ELR (cell line): ENCODE results near the gene KIRREL3.

Experiments used
- DNase-seq: peaks from one replicate; pipeline ENCODE4 v3.0.0-alpha.2; 2015; ENCODE audit warnings: low read depth

The KIRREL3 gene

DNA sequence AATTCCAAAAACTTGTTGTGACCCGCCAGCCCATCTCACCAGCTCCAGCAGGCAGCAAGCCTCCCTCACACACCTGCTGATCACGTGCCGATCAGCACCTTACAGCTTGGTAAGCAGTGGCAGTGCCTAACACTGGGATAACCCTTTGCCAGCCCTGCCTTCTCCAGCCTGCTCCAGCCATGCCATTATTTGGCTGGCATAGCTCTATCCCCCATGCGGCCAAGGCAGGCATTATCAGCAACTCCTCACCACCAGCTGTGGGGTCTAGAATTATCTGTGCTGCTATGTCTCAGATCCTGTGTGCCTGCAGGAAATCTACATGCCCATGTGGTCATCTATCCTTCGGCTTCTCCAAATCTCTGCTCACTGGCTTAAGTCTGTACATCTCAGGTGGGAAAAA, 430.1 kb downstream of the KIRREL3 start:
- DNase-seq = no peak

- no peak for DNase-seq
These were observed 433.2 kb downstream of the KIRREL3 start for GRCh38 chr11:126567419-126567818.

DNA sequence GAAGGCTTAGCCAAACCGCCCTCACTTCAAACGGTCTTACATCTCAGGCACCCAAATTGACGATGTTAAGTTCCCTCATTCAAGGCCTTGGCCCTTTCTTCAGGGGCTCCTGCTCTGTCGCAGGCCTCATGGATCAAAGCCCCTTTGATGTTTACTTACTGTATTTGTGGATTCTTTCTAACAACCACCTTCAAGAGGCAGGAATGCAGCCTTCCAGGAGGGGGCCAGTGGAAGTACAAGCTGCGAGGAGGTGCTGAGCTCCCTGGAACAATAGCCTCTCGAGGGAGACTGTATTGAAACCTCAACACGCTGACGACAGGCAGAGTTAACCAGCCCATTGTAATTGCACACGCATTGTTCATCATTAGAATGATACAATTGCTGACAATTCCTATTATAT, 436.0 kb downstream of the KIRREL3 start:
- DNase-seq = no peak

DNA sequence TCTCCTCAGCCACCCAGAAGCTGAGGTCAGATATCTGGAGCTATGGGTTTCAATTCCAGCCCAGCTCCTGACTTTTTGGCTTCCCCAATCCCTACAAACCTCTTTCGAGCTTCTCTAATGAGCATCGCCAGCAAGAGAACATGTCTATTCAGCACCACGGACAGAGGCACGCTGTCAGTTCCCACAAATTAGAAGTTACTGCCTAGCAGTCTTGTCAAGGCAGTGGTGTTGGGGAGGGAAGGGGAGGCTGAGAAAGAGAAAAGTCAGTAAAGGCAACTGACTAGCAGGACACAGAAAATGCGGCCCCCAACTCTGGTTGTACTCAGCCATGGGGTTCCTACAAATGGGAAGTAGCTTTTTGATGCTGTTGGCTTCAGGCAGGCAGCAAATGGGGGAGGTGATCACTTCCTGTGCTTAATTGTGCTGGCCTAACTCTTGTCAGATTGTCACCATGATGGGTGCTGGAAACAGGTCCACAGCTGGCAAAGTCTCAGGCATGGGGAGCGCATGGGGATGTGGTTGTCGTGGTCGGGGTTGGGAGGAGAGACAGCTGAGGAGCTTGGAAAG, 439.2 kb downstream of the KIRREL3 start:
- peak; percentile 49 for DNase-seq

DNA sequence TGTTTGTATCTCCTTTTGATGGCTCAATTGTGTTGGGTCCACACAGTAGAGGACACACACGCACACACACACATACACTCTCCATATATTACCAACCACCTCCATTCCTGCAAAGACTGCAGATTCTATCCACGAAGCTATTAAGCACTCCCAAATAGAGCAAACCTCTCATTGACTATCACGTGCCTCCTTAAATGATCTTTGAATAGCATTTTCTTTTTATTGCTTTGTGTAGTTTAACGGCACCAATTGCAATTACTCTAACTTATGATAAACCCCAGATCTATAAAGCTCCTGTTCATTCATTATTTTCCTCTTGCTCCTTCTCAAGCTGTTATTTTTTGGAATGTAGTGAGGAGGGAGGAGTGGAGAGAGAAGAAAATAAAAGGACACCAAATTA, 440.3 kb downstream of the KIRREL3 start:
- no peak for DNase-seq

DNA sequence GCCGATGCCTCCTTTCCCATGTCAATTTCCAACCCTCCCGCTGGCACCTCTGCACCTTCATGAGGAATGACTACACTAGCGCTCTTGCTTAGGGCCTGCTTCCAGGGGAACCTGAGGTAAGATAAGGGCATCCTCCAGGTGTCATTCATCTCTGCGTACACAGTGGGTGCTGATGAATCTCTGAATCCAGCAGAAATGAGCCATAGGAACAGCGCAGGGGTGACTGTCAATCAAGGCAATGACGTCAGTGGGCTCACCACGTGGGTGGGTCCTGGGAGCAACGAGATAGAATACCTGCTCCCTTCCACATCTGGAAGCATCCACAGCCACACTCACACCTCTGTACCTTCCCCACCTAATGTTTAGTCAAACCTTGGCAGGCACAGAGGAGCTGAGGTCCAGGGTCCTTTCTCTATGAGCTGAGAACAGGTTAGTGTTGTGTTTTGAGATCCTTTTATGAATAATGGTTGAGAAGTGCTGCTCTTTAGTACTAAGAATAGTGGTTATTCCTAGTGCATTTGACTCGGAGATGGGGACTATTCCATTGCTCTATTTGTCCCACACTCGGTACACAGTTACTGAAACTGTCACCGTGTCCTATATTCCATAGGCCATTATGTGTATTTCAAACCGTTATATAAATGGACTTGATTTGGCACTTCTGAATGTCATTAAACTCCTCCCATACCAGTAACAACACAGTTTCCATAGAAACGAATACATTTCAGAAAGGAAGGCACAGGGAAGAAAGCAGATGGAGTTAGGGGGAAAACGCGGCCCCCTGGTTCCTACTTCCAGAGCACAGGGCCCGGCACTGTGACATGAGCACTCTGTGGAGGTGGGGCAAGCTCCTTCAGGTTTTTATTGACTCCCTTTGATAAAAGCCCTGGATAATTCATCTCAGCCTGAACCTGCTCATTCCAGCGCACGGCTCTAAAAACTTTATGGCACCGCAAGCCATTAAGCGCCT, 451.7 kb downstream of the KIRREL3 start:
- no peak for DNase-seq

DNA sequence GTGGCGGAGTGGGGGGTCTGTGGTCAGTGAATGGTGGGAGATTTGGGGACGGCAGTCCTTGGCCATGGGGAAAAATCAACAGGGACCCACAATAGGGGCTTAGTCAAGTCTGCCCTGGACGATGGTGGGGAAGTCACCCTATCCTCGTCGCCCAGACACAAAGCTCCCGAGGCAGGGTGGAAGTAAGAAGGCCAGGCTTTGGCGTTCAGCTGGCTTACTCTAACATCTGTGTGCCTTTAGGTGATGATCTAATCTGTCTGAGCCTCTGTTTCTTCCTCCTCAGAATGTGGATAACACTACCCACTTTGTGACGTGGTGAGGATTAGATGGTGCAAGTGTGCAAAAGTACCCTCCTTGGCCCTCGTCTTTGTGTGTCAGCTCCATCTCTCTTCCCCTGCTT, 452.9 kb downstream of the KIRREL3 start:
- peak; percentile 42 for DNase-seq

DNA sequence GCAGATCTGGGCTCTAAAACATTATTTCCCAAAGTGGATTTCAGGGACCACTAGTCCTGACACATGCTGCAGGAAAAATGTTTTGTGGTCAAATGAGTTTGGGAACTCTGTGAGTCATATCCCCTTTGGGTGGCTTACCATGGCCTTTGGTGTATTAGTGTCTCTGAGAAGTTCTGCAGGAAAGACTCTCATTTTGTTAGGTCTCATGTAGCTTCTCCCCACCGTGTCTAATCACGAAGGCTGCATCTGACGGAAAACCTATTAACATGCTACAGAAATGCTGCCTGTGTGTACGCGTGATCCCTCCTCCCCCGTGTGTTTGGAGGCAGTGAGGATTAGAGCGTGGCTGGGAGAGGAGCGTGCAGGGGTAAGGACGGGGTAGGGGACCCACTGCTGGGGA, 453.4 kb downstream of the KIRREL3 start:
- peak; percentile 95 for DNase-seq

- peak; percentile 4 for DNase-seq
These were observed 453.9 kb downstream of the KIRREL3 start for GRCh38 chr11:126546694-126547093.

GRCh38 chr11:126546191-126546590, 454.4 kb downstream of the KIRREL3 start:
- DNase-seq = peak; percentile 37

- no peak for DNase-seq
These were observed 455.5 kb downstream of the KIRREL3 start for GRCh38 chr11:126545057-126545555.

- DNase-seq = peak; percentile 20
These were observed 456.2 kb downstream of the KIRREL3 start for GRCh38 chr11:126544108-126545056.

GRCh38 chr11:126543691-126544090, 456.9 kb downstream of the KIRREL3 start:
- no peak for DNase-seq

DNA sequence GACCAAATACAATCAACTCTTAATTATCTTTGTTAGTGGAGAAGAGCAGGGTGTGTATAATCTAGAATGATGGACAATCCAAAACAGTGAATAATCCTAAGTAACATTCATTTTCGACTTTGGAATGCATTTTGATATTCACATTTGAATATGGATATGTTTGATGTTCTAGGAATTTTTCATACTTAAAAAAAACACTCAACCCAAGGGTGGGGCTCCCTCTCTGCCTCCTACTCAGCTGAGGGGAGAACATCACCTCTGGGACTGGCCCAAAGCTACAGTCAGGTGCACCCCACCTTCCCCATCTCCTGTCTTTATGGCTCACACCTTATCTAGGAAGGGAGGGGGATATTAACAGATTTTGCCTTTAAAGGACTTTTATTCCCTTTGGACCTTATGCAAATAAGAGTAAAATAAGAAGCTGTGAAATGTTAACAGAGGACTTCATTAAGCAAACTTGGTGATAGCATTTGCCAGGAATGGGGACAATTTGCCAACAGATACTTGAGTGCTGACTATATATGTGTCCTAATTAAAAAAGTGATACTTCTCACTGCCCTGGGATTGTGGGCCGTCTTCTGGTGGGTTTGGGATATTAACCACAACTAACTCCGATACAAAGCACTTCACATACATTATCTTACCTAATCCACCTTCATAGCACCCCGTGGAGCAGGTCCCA, 458.1 kb downstream of the KIRREL3 start:
- no peak for DNase-seq

DNA sequence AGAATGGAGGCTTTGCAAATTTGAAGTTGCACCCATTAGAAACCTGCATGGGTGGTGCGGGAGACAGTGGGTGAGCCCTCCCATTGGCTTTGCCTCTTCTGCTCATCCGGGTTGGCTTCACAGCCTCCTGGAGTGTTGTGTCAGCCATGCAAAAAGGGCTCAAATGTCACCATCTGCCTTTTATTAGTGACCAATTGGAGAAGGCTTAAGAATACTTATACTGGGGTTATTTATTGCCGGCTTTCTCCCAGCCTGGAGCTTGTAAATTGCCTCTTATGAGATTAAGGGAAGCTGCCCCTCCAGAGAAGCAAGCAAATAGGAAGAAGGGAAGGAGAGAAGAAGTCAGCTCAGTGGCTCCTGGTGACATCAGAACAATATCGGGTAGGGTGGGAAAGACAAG, 462.5 kb downstream of the KIRREL3 start:
- DNase-seq = no peak

DNA sequence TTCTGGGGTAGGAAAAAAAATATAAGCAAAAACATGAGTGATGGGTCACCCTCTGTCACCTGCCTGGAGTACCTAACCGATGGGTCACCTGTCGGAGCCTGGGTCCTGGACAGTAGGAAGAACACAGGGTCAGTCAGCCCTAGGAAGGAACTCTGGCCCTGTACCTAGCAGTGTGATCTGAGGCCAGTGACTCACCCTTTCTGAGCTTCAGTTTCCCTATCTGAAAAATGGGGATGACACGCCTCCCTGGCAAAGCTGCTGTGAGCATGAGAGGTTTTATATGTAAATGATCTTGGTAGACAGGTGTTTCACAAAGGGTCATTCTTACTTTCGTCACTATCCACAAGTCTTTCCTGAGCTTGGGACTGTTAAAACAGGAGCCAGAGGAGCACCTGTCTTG, 463.1 kb downstream of the KIRREL3 start:
- DNase-seq = no peak

DNA sequence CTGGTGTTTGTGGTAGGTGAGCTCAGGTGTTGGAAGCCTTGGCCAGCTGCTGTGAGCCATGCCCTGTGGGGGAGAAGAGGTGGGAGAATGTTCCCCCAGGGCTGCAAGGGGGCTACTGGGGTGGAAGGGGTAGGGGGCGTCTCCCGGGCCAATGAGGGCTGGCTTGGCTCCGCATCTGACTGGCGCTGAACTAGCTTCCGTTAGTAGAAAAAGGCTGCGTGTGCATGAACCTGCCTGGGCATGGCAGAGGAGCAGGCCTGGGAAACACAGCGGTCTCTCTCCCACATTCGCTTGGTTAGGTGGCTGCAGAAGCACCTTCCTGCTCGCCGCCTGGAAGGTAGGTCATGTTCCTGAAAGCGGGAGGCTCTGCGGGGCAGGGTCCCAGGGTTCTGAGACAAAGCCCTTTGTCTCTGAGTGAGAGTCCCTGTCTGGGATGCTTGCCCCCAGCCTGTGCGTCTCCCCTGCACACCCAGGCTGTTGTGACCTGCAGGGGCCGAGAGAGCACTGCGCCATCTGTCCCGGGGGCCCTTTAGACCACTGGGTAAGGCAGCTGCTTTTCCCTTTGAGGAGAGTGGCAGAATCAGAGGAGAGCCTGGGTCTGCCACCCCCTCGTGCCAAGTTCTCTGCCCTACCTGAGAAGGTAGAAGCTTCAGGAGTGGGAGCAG, 466.3 kb downstream of the KIRREL3 start:
- DNase-seq = no peak

DNA sequence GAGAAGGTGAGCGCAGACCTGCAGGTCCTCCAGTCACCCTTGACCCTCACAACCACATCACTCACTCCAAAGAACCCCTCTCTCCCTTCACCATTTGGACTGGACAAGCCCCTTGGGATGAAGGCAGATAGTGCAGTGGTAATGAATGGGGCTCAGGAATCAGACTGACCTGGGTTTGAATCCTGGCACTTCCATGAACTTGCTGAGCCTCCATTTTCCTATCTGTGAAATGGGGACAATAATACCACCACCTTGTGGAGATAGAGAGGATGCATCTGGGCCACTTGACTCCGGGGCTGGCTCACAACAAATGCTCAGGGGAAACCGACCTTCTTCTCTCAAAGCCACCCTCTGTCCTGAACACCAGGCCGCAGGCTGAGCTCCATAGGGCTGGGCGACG, 467.0 kb downstream of the KIRREL3 start:
- DNase-seq = no peak

DNA sequence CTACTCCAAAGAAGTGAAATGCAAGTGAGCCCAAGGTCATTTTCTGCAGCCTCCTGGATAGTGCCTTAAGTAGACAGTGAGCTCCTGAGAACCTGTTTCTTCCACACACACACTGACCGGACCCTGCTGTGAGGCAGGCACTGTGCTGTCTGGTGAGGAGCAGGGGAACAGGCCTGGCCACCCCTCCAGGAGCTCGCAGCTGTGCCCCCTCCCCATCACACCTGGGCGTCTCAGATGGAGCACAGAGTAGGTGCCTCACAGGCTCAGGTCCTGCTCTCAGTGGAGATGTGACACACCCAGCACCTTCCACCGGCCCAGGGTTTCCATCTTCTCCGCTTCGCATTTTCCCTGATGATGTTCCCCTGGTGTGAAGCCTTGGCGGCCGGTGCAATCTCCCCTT, 470.2 kb downstream of the KIRREL3 start:
- DNase-seq = no peak

DNA sequence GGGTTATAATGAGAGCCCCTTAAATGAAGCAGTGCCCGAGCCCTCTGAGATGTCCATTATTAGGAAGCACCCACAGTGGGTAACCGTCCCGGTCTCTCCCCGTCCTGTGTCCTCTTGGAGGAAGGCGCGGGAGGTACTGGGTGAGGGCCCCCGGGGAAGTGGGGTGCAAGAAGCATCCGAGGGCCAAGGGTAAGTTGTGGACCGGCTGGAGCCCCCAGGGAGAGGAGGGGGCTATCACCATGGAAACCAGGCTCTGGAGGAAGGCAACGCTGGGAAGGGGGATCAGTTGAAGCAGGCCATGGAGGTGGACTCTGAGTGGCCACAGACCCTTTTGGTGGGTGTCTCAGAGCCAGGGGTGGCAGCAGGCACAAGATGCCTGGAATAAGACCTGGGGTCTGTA, 471.5 kb downstream of the KIRREL3 start:
- DNase-seq = no peak

- DNase-seq = no peak
These were observed 472.5 kb downstream of the KIRREL3 start for GRCh38 chr11:126528075-126528474.
